K562 (cell line): ENCODE measurements around the gene PHF21A. TPM values are rescaled to one million over a fixed set of nuclear protein-coding genes. Genes with fewer than 3 reads are reported as not detected.

ENCODE experiments used
- ADNP ChIP-seq: fragments of 200-800 bp; sonication (Bioruptor generic); IDR thresholded peaks from 2 replicates; pipeline ENCODE4 v1.6.1; 2016; ENCODE audit warnings: missing genetic modification characterization, missing compliant biosample characterization
- ATF6 ChIP-seq: sonication (generic); formaldehyde crosslinking; IDR thresholded peaks from 2 replicates; pipeline ENCODE4 v1.4.0; 2020; ENCODE audit warnings: mild to moderate bottlenecking, missing genetic modification reagents
- BCLAF1 ChIP-seq, 2 experiments: fragments of 450-650 bp in 1 of 2; IDR thresholded peaks; 2 replicates each; pipeline ENCODE4 v1.6.1; 2011 to 2017; ENCODE audit warnings: low read depth in 2 of 2, antibody characterized with exemption in 1 of 2, borderline replicate concordance in 1 of 2, low read length in 1 of 2, mild to moderate bottlenecking in 1 of 2, mixed read lengths in 1 of 2; ENCODE audit not compliant: control insufficient read depth in 1 of 2
- BRD4 ChIP-seq: fragments of 200-600 bp; sonication (generic); IDR thresholded peaks from 2 replicates; pipeline ENCODE4 v1.6.1; 2017; ENCODE audit warnings: inconsistent platforms
- C11orf30 ChIP-seq: fragments of 450-650 bp; IDR thresholded peaks from 2 replicates; pipeline ENCODE4 v1.6.1; 2016; ENCODE audit warnings: low read depth, mild to moderate bottlenecking
- CBFA2T3 ChIP-seq: fragments of 450-650 bp; IDR thresholded peaks from 2 replicates; pipeline ENCODE4 v1.6.1; 2017
- CCNT2 ChIP-seq: IDR thresholded peaks from 2 replicates; pipeline ENCODE4 v1.6.1; 2011; ENCODE audit warnings: borderline replicate concordance, low read depth, mild to moderate bottlenecking, moderate library complexity, mixed read lengths, low read length; ENCODE audit not compliant: insufficient read length; ENCODE audit errors: extremely low read depth
- CREB1 ChIP-seq, 2 experiments: sonication (generic) in 1 of 2; formaldehyde crosslinking in 1 of 2; IDR thresholded peaks; 2 replicates each; pipeline versions ENCODE4 v1.6.1 to v1.8.0; 2012 to 2022; ENCODE audit warnings: inconsistent platforms in 1 of 2, mild to moderate bottlenecking in 1 of 2, missing genetic modification reagents in 1 of 2, moderate library complexity in 1 of 2
- DLX4 ChIP-seq: fragments of 250-450 bp; sonication (Bioruptor Pico); IDR thresholded peaks from 2 replicates; pipeline ENCODE4 v1.6.1; 2021; ENCODE audit warnings: mild to moderate bottlenecking
- E2F3 ChIP-seq: fragments of 250-450 bp; sonication (Bioruptor Pico); IDR thresholded peaks from 2 replicates; pipeline ENCODE4 v1.4.0; 2020; ENCODE audit warnings: mild to moderate bottlenecking
- GATA2 ChIP-seq: sonication (generic); formaldehyde crosslinking; IDR thresholded peaks from 2 replicates; pipeline ENCODE4 v1.4.0; 2020; ENCODE audit warnings: mild to moderate bottlenecking, missing genetic modification reagents
- MEF2A ChIP-seq: IDR thresholded peaks from 2 replicates; pipeline ENCODE4 v1.6.1; 2011; ENCODE audit warnings: low read depth, mild to moderate bottlenecking, low read length, moderate library complexity; ENCODE audit not compliant: control insufficient read depth
- NEUROD1 ChIP-seq: fragments of 150-350 bp; IDR thresholded peaks from 2 replicates; pipeline ENCODE4 v1.6.1; 2014; ENCODE audit warnings: borderline replicate concordance, low read length, low read depth; ENCODE audit not compliant: partially characterized antibody
- PHTF2 ChIP-seq: fragments of 250-450 bp; sonication (Bioruptor Pico); IDR thresholded peaks from 2 replicates; pipeline ENCODE4 v1.5.0; 2021; ENCODE audit warnings: mild to moderate bottlenecking
- SMAD4 ChIP-seq: fragments of 250-450 bp; sonication (Bioruptor Pico); conservative IDR thresholded peaks from 2 replicates; pipeline ENCODE4 v1.8.0; 2021; ENCODE audit warnings: inconsistent platforms, mild to moderate bottlenecking, moderate library complexity
- SMARCA4 ChIP-seq: fragments of 450-650 bp; IDR thresholded peaks from 2 replicates; pipeline ENCODE4 v1.6.1; 2016
- SRSF1 ChIP-seq: fragments of 200-400 bp; formaldehyde crosslinking; IDR thresholded peaks from 2 replicates; pipeline ENCODE4 v1.6.1; 2017; ENCODE audit warnings: mild to moderate bottlenecking, low read depth, low read length, moderate library complexity
- STAT6 ChIP-seq: sonication (generic); formaldehyde crosslinking; IDR thresholded peaks from 2 replicates; pipeline ENCODE4 v1.8.1; 2023; ENCODE audit warnings: mild to moderate bottlenecking, missing genetic modification reagents
- TCF3 ChIP-seq: sonication (generic); formaldehyde crosslinking; IDR thresholded peaks from 2 replicates; pipeline ENCODE4 v1.4.0; 2020; ENCODE audit warnings: mild to moderate bottlenecking, missing genetic modification reagents
- ZNF3 ChIP-seq: fragments of 250-450 bp; sonication (Bioruptor Pico); IDR thresholded peaks from 2 replicates; pipeline ENCODE4 v1.5.0; 2021; ENCODE audit warnings: mild to moderate bottlenecking, moderate library complexity
- polyA plus RNA-seq, 8 experiments: library from polyadenylated mRNA; depleted of rRNA in 4 of 8; stranded (reverse) in 5 of 8; unstranded in 3 of 8; fragments of >200 nt; fragmentation: Nextera tagmentation in 2 of 8; fragmentation: Illumina TruSeq in 1 of 8; extraction: Ambion mirVana in 2 of 8; extraction: Trizol in 1 of 8; gene quantifications; 2 replicates each; pipeline versions ENCODE4 v1.2.1 to v1.2.3, GENCODE V29; 2011 to 2014; ENCODE audit warnings: inconsistent platforms in 1 of 8, missing spikeins in 1 of 8
- total RNA-seq, 7 experiments: library from RNA; depleted of rRNA in 6 of 7; stranded (reverse); fragments of >200 nt in 6 of 7; fragmentation: Illumina TruSeq in 2 of 7; extraction: Trizol in 2 of 7; gene quantifications; 2 replicates each; pipeline versions ENCODE4 v1.2.1 to v1.2.3, GENCODE V29; 2011 to 2021; ENCODE audit warnings: low replicate concordance in 1 of 7

PHF21A gene
- total and polyA plus RNA-seq, 9 of the 15 experiments (the other 6 are each of a cell fraction or from before 2014, with no cell fraction given) = 1.5 to 32.4 (median 10.7) TPM

GRCh38 chr11:46122945-46123715 lies 1.9 kb upstream of the PHF21A start (continued):
- no peak for TF ChIP-seq STAT6 (CRISPR knock-in tag)
- TF ChIP-seq CBFA2T3 = peak; percentile 17; the same call in 1 of the 2 replicates
- TF ChIP-seq GATA2 (CRISPR knock-in tag) = no peak
- TF ChIP-seq SRSF1 = no peak
- no peak for TF ChIP-seq BCLAF1 (IDR thresholded peaks at IDR 0.05; ENCODE audit: borderline replicate concordance in 1 of 2, control insufficient read depth in 1 of 2, low read depth in 2 of 2, low read length in 1 of 2)
- TF ChIP-seq CCNT2 = no peak
- no peak for TF ChIP-seq E2F3 (CRISPR knock-in tag)
- no peak for TF ChIP-seq SMAD4 (CRISPR knock-in tag)
- TF ChIP-seq SMARCA4 = 0 out of 2 replicates have a peak, but pooled peaks have one; percentile 32
- TF ChIP-seq BRD4 = no peak
- no peak for TF ChIP-seq ZNF3
- peak; percentile 76 for TF ChIP-seq MEF2A
- TF ChIP-seq CREB1 (IDR thresholded peaks at IDR 0.05) = no peak
- TF ChIP-seq CREB1 (CRISPR knock-in tag; IDR thresholded peaks at IDR 0.05) = no peak
- TF ChIP-seq PHTF2 (CRISPR knock-in tag) = no peak
- TF ChIP-seq TCF3 (CRISPR knock-in tag) = 0 out of 2 replicates have a peak, but pooled peaks have one; percentile 11
- TF ChIP-seq ATF6 (CRISPR knock-in tag) = no peak
- peak; percentile 10; the same call in 1 of the 2 replicates for TF ChIP-seq C11orf30
- TF ChIP-seq ADNP (tag) = no peak
- TF ChIP-seq NEUROD1 = no peak
- no peak for TF ChIP-seq DLX4 (CRISPR knock-in tag)
